SK-N-SH treated with all-trans-retinoic acid at 6 μM for 48 hours (cell line): ENCODE measurements around the gene MACROH2A2.

ENCODE experiments used
- BACH2 ChIP-seq: fragments of 250-450 bp; sonication (Bioruptor Pico); IDR thresholded peaks from 2 replicates; pipeline ENCODE4 v1.9.0; 2021; ENCODE audit warnings: mild to moderate bottlenecking, borderline replicate concordance
- CREB5 ChIP-seq: fragments of 250-450 bp; sonication (Bioruptor Pico); IDR thresholded peaks from 2 replicates; pipeline ENCODE4 v1.5.1; 2020; ENCODE audit warnings: low read depth, mild to moderate bottlenecking, moderate library complexity
- CSDC2 ChIP-seq: fragments of 250-450 bp; sonication (Bioruptor Pico); IDR thresholded peaks from 2 replicates; pipeline ENCODE4 v1.5.0; 2020; ENCODE audit warnings: mild to moderate bottlenecking, moderate library complexity
- CSRNP3 ChIP-seq: fragments of 250-450 bp; sonication (Bioruptor Pico); IDR thresholded peaks from 2 replicates; pipeline ENCODE4 v1.5.1; 2021; ENCODE audit warnings: mild to moderate bottlenecking, moderate library complexity
- GLIS3 ChIP-seq: fragments of 250-450 bp; sonication (Bioruptor Pico); IDR thresholded peaks from 2 replicates; pipeline ENCODE4 v1.5.0; 2020; ENCODE audit warnings: mild to moderate bottlenecking, moderate library complexity
- ISL1 ChIP-seq: fragments of 250-450 bp; sonication (Bioruptor Pico); IDR thresholded peaks from 2 replicates; pipeline ENCODE4 v2.1.2; 2022; ENCODE audit warnings: mild to moderate bottlenecking, moderate library complexity
- OSR1 ChIP-seq: fragments of 250-450 bp; sonication (Bioruptor Pico); IDR thresholded peaks from 2 replicates; pipeline ENCODE4 v1.8.0; 2022; ENCODE audit warnings: moderate library complexity, mild to moderate bottlenecking, inconsistent platforms
- ZC3H10 ChIP-seq: fragments of 250-450 bp; sonication (Bioruptor Pico); IDR thresholded peaks from 2 replicates; pipeline ENCODE4 v1.5.1; 2021; ENCODE audit warnings: mild to moderate bottlenecking, moderate library complexity
- ZFP30 ChIP-seq: fragments of 450-650 bp; formaldehyde crosslinking; IDR thresholded peaks from 2 replicates; pipeline ENCODE4 v1.5.0; 2022; ENCODE audit warnings: mild to moderate bottlenecking, moderate library complexity
- ZNF8 ChIP-seq: fragments of 450-650 bp; formaldehyde crosslinking; IDR thresholded peaks from 2 replicates; pipeline ENCODE4 v1.5.0; 2020; ENCODE audit warnings: mild to moderate bottlenecking, moderate library complexity
- TF ChIP-seq, protein P1 (sequence below): fragments of 250-450 bp; sonication (Bioruptor Pico); IDR thresholded peaks from 2 replicates; pipeline ENCODE4 v1.8.0; 2020; ENCODE audit warnings: mild to moderate bottlenecking, moderate library complexity, borderline replicate concordance

DNA sequence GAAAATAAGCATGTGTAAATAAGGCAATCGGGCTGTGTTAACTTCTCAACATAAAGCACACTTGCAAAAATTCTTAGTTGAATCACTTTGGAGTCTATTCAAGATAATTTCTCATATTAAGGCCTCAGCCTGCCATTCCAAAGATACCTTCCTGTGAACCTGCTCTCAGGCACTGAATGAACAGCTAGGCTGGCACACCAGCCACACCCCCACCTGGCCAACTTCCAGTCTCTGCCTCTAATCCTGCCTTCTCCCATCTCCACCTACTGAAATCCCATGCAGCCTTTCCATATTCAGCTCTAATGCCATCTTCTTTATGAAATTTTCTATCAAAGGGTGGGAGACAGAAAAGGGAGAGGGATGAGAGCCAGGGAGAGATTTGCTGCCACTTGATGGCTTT is 17.1 kb upstream of the MACROH2A2 start:
- TF ChIP-seq ZFP30 (CRISPR knock-in tag): no peak
- TF ChIP-seq ZNF8 (CRISPR knock-in tag): no peak
- no peak for TF ChIP-seq ISL1
- TF ChIP-seq CSRNP3 (CRISPR knock-in tag): no peak
- TF ChIP-seq CSDC2: no peak
- TF ChIP-seq, protein P1, sequence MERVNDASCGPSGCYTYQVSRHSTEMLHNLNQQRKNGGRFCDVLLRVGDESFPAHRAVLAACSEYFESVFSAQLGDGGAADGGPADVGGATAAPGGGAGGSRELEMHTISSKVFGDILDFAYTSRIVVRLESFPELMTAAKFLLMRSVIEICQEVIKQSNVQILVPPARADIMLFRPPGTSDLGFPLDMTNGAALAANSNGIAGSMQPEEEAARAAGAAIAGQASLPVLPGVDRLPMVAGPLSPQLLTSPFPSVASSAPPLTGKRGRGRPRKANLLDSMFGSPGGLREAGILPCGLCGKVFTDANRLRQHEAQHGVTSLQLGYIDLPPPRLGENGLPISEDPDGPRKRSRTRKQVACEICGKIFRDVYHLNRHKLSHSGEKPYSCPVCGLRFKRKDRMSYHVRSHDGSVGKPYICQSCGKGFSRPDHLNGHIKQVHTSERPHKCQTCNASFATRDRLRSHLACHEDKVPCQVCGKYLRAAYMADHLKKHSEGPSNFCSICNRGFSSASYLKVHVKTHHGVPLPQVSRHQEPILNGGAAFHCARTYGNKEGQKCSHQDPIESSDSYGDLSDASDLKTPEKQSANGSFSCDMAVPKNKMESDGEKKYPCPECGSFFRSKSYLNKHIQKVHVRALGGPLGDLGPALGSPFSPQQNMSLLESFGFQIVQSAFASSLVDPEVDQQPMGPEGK (CRISPR knock-in tag): no peak
- TF ChIP-seq GLIS3 (CRISPR knock-in tag): no peak
- no peak for TF ChIP-seq CREB5 (CRISPR knock-in tag)
- no peak for TF ChIP-seq OSR1
- no peak for TF ChIP-seq BACH2 (CRISPR knock-in tag)
- TF ChIP-seq ZC3H10 (CRISPR knock-in tag): no peak
